Measurements from ENCODE around the gene ANKS1B.

The ANKS1B gene

DNA sequence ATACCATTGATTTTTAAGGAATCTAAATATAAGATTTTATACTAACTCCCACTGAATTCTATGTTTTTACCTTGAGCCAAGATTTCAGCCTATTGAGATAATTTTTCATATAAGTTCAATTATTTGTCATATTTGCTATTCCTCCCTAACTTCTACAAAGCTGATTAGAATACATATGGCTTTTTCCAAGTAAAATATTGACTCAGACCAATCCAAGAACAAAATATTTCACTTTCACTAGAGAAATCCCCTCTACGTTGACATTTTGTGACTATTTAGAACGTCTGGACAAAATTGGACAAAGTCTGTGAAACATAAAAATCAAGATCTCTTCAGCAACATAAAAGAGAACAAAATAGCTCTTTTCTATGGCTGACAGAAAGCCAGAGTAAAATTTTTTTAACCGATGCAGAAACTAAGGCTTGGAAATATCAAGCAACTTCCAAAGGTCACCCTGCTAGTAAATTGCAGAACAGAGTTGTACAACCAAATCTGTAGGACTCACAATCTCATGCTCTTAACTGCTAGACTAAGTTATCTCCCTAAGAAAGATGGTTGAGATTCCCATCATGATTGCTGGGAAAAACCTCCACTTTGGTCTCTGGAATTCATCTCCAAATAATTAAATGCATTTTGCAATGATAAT is 219.1 kb downstream of the ANKS1B start:
- TF ChIP-seq EP300 (IDR thresholded peaks at IDR 0.05; ENCODE audit: borderline replicate concordance) (no peak), YY1 (IDR thresholded peaks at IDR 0.05; ENCODE audit: low read depth) (no peak), CREB1 (IDR thresholded peaks at IDR 0.05; ENCODE audit: low read depth) (no peak), RAD21 (IDR thresholded peaks at IDR 0.05; ENCODE audit: low read depth) (no peak), CEBPB (IDR thresholded peaks at IDR 0.05) (no peak), REST (IDR thresholded peaks at IDR 0.05; ENCODE audit: low read depth) (no peak), ZBTB7A (IDR thresholded peaks at IDR 0.05; ENCODE audit: low read depth) (no peak), MAX (IDR thresholded peaks at IDR 0.05) (no peak), EGR1 (IDR thresholded peaks at IDR 0.05) (no peak), NFIC (IDR thresholded peaks at IDR 0.05) (no peak)
- TF ChIP-seq, protein P1, sequence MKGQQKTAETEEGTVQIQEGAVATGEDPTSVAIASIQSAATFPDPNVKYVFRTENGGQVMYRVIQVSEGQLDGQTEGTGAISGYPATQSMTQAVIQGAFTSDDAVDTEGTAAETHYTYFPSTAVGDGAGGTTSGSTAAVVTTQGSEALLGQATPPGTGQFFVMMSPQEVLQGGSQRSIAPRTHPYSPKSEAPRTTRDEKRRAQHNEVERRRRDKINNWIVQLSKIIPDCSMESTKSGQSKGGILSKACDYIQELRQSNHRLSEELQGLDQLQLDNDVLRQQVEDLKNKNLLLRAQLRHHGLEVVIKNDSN (IDR thresholded peaks at IDR 0.05) = no peak

DNA sequence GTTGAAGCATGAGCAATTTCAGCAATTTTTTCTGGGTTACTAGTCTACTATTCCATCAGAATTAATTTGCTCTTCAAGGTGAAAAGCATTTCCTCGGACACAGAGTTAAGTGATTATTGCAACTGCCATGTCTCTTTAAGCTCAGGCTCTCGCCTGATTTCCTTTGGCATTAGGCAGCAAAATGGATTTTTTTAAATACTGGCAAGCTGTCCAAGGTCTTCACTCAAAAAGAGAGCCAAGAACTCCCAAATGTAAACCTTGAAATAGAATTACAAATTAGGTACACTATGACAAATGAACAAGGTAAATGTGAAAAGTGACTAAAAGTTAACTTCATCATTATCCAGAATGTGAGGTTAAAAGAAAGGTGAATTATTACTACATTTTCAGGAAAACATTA is 225.3 kb downstream of the ANKS1B start:
- TF ChIP-seq TEAD4 (IDR thresholded peaks at IDR 0.05) (no peak), ZBTB7A (IDR thresholded peaks at IDR 0.05; ENCODE audit: low read depth) (no peak), REST (IDR thresholded peaks at IDR 0.05; ENCODE audit: low read depth) (no peak), TCF12 (IDR thresholded peaks at IDR 0.05; ENCODE audit: low read depth) (no peak), FOXM1 (IDR thresholded peaks at IDR 0.05; ENCODE audit: borderline replicate concordance, low read depth) (no peak), YY1 (IDR thresholded peaks at IDR 0.05; ENCODE audit: low read depth) (no peak), NFIC (IDR thresholded peaks at IDR 0.05) (no peak), RAD21 (IDR thresholded peaks at IDR 0.05; ENCODE audit: low read depth) (no peak), EP300 (IDR thresholded peaks at IDR 0.05; ENCODE audit: borderline replicate concordance) (no peak), CREB1 (IDR thresholded peaks at IDR 0.05; ENCODE audit: low read depth) (no peak), EGR1 (IDR thresholded peaks at IDR 0.05) (no peak), TAF1 (IDR thresholded peaks at IDR 0.05; ENCODE audit: low read depth) (no peak), CEBPB (IDR thresholded peaks at IDR 0.05) (no peak)
- TF ChIP-seq, protein P1 (IDR thresholded peaks at IDR 0.05) = no peak

DNA sequence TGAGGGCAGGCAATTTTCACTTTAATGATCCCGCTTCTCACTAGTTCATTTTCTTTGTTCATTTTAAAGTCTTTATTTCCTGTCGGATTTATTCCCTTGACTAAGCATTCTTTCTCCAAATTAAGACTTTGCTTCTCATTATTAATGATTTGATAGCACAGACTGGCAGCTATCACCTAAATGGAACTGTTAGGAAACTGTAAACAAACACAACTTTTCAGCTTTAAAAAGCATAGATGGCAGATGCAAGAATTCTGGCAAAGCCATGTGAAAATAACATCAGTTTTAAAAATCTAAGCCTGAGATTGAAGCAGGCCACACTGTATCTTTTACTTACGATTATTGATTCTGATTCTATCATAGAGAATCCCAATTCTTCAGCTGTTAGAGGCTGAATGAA is 225.7 kb downstream of the ANKS1B start:
- TF ChIP-seq TAF1 (IDR thresholded peaks at IDR 0.05; ENCODE audit: low read depth) (no peak), CREB1 (IDR thresholded peaks at IDR 0.05; ENCODE audit: low read depth) (no peak), EP300 (IDR thresholded peaks at IDR 0.05; ENCODE audit: borderline replicate concordance) (no peak), ZBTB7A (IDR thresholded peaks at IDR 0.05; ENCODE audit: low read depth) (no peak), NFIC (IDR thresholded peaks at IDR 0.05) (no peak), MAX (IDR thresholded peaks at IDR 0.05) (no peak)

- TF ChIP-seq MAX (IDR thresholded peaks at IDR 0.05) = no peak
- TF ChIP-seq YY1 (IDR thresholded peaks at IDR 0.05; ENCODE audit: low read depth) = no peak
- TF ChIP-seq TCF12 (IDR thresholded peaks at IDR 0.05; ENCODE audit: low read depth) = no peak
- TF ChIP-seq TAF1 (IDR thresholded peaks at IDR 0.05; ENCODE audit: low read depth) = no peak
- TF ChIP-seq CREB1 (IDR thresholded peaks at IDR 0.05; ENCODE audit: low read depth) = no peak
- TF ChIP-seq EGR1 (IDR thresholded peaks at IDR 0.05) = no peak
- no peak for TF ChIP-seq RAD21 (IDR thresholded peaks at IDR 0.05; ENCODE audit: low read depth)
Measured at GRCh38 chr12:99752740-99753139, 232.0 kb downstream of the ANKS1B start.

GRCh38 chr12:99746538-99746937 is 238.2 kb downstream of the ANKS1B start:
- TF ChIP-seq MAX (IDR thresholded peaks at IDR 0.05) = no peak
- TF ChIP-seq REST (IDR thresholded peaks at IDR 0.05; ENCODE audit: low read depth) = no peak
- no peak for TF ChIP-seq EGR1 (IDR thresholded peaks at IDR 0.05)
- no peak for TF ChIP-seq TEAD4 (IDR thresholded peaks at IDR 0.05)
- no peak for TF ChIP-seq CEBPB (IDR thresholded peaks at IDR 0.05)
- TF ChIP-seq RAD21 (IDR thresholded peaks at IDR 0.05; ENCODE audit: low read depth) = 0 out of 2 replicates have a peak, but pooled peaks have one; percentile 5
